Stomach (tissue), 9 donors: ENCODE measurements around the gene KRT6B. TPM values are rescaled to one million over a fixed set of nuclear protein-coding genes. Genes with fewer than 3 reads are reported as not detected.
A peak's percentile ranks its signal among the peaks of the same experiment; 100 is the strongest.

Experiments used
- DNase-seq, 2 donors: peaks; one replicate each; pipeline versions ENCODE4 v3.0.0 to v3.0.0-alpha.2; 2013 to 2019
- H3K27ac ChIP-seq, 5 donors: fragments of 200-600 bp in 4 of 5; sonication (generic) in 4 of 5; one replicate each; pipeline ENCODE4 v1.5.1; 2013 to 2019; ENCODE audit warnings: mild to moderate bottlenecking in 1 of 5, moderate library complexity in 1 of 5
- H3K27me3 ChIP-seq, 3 donors: fragments of 200-600 bp; sonication (generic); one replicate each; pipeline ENCODE4 v1.5.1; 2017 to 2019; ENCODE audit warnings: mixed run types in 1 of 3
- H3K36me3 ChIP-seq, 4 donors: fragments of 200-600 bp; sonication (generic); 1 replicate in 3 of 4; 2 replicates in 1 of 4; pipeline ENCODE4 v1.5.1; 2016 to 2019
- H3K4me1 ChIP-seq, 4 donors: fragments of 200-600 bp; sonication (generic); one replicate each; pipeline ENCODE4 v1.5.1; 2016 to 2019
- H3K4me3 ChIP-seq, 4 donors: fragments of 200-600 bp; sonication (generic) in 3 of 4; one replicate each; pipeline ENCODE4 v1.5.1; 2016 to 2019; ENCODE audit warnings: mild to moderate bottlenecking in 1 of 4
- H3K9me3 ChIP-seq, 4 donors: fragments of 200-600 bp; sonication (generic); one replicate each; pipeline ENCODE4 v1.5.1; 2016 to 2019
- CTCF ChIP-seq, 7 experiments: fragments of 450-650 bp in 4 of 7; fragments of 200-600 bp in 3 of 7; sonication (generic) in 3 of 7; IDR thresholded peaks; one replicate each; pipeline ENCODE4 v1.5.1; 2016 to 2019; ENCODE audit warnings: antibody characterized with exemption in 7 of 7, control low read depth in 2 of 7, mild to moderate bottlenecking in 1 of 7
- EP300 ChIP-seq: sonication (generic); formaldehyde crosslinking; IDR thresholded peaks from one replicate; pipeline ENCODE4 v1.6.1; 2017; ENCODE audit warnings: antibody characterized with exemption
- POLR2A ChIP-seq, 4 donors: fragments of 450-650 bp; IDR thresholded peaks; one replicate each; pipeline ENCODE4 v1.6.1; 2016; ENCODE audit warnings: antibody characterized with exemption in 4 of 4, control low read depth in 2 of 4, mild to moderate bottlenecking in 1 of 4, moderate library complexity in 1 of 4
- POLR2AphosphoS5 ChIP-seq, 3 donors: sonication (generic); formaldehyde crosslinking; IDR thresholded peaks; one replicate each; pipeline ENCODE4 v1.6.1; 2016; ENCODE audit warnings: antibody characterized with exemption in 3 of 3
- WGBS, 5 donors: extraction: QIAGEN DNeasy Blood & Tissue Kit in 3 of 5; methylation state at CpG; one replicate each; pipeline versions ENCODE4 v1.1.5 to v1.1.7; 2013 to 2018; 5-methylcytosine and 5-hydroxymethylcytosine counted together
- intact Hi-C: fragments of 100-400 bp; cut with DNase I; formaldehyde crosslinking; loops from one replicate; pipeline ENCODE4 v1.15.1; 2023; ENCODE audit warnings: low total_unique reads
- polyA plus RNA-seq, 3 donors: library from polyadenylated mRNA; stranded (reverse); fragments of 200-250 nt; gene quantifications; one replicate each; pipeline ENCODE4 v1.2.3, GENCODE V29; 2013
- total RNA-seq, 5 donors: library from RNA; depleted of rRNA; stranded (reverse); fragments of >200 nt; gene quantifications; one replicate each; pipeline versions ENCODE4 v1.1.0 to v1.2.3, GENCODE V29; 2014 to 2016
- donor health status: healthy with polysubstance abuse.
- donor health status: Bipolar disorder and iron deficiency.
- donor health status: healthy.

Gene KRT6B
- total and polyA plus RNA-seq, 8 donors: 0.46 to 9.2 (median 0.55) TPM; not detected in 5

GRCh38 chr12:52442600-52443061, 9.3 kb downstream of the KRT6B start:
- WGBS, 5 donors: 38 to 46% (median 40%) methylated on average over 6 of the region's 6 CpGs
- TF ChIP-seq POLR2AphosphoS5 (IDR thresholded peaks at IDR 0.05) (no peak), CTCF (IDR thresholded peaks at IDR 0.05) (no peak)
- H3K27ac ChIP-seq: no peak overlapping the region

GRCh38 chr12:52441320-52441911, 10.5 kb downstream of the KRT6B start:
- Histone ChIP-seq H3K27me3 (peaks cover 0 to 36% (median 0%) of the 10 kb centered on the region in 3 donors), H3K4me3 (no peak overlapping the region), H3K27ac (no peak overlapping the region), H3K9me3 (no peaks in the 10 kb centered on the region), H3K36me3 (no peaks in the 10 kb centered on the region), H3K4me1 (peaks cover 0 to 10% (median 5%) of the 10 kb centered on the region in 4 donors)
- intact Hi-C loops: no loop called here
- TF ChIP-seq POLR2AphosphoS5 (IDR thresholded peaks at IDR 0.05): no peak
- no peak for TF ChIP-seq CTCF (IDR thresholded peaks at IDR 0.05)
- 60 to 78% (median 65%) methylated on average over 9 of the region's 9 CpGs for WGBS, 5 donors
- DNase-seq: no peak

More at GRCh38 chr12:52442600-52443061, 9.3 kb downstream of the KRT6B start:
- Histone ChIP-seq H3K36me3 (no peaks in the 10 kb centered on the region), H3K4me1 (peaks cover 0 to 10% (median 5%) of the 10 kb centered on the region in 4 donors), H3K9me3 (no peaks in the 10 kb centered on the region), H3K27me3 (peaks cover 0 to 36% (median 0%) of the 10 kb centered on the region in 3 donors), H3K4me3 (no peak overlapping the region)
- intact Hi-C loops: no loop called here
- DNase-seq: peak in 1 of 2 donors; percentile 34

- no peak for DNase-seq
- no peaks in the 10 kb centered on the region for H3K36me3 ChIP-seq
- no peak overlapping the region for H3K27ac ChIP-seq
- 89 to 95% (median 90%) methylated on average over 5 of the region's 5 CpGs for WGBS, 5 donors
- no peak overlapping the region for H3K4me3 ChIP-seq
- TF ChIP-seq POLR2AphosphoS5 (IDR thresholded peaks at IDR 0.05) (no peak), POLR2A (IDR thresholded peaks at IDR 0.05) (no peak), EP300 (no peak)
- intact Hi-C loops: no loop called here
- no peaks in the 10 kb centered on the region for H3K9me3 ChIP-seq
- peaks cover 0 to 10% (median 5%) of the 10 kb centered on the region in 4 donors for H3K4me1 ChIP-seq
- H3K27me3 ChIP-seq: peaks cover 0 to 36% (median 0%) of the 10 kb centered on the region in 3 donors
Observed at GRCh38 chr12:52440821-52441319, 11.1 kb downstream of the KRT6B start.

GRCh38 chr12:52439845-52440244, 12.1 kb downstream of the KRT6B start:
- Histone ChIP-seq H3K4me1 (peaks cover 0 to 8% (median 5%) of the 10 kb centered on the region in 4 donors), H3K4me3 (no peak overlapping the region), H3K9me3 (no peaks in the 10 kb centered on the region), H3K36me3 (no peaks in the 10 kb centered on the region), H3K27me3 (peaks cover 0 to 36% (median 0%) of the 10 kb centered on the region in 3 donors), H3K27ac (no peak overlapping the region)
- TF ChIP-seq EP300 (no peak), POLR2A (IDR thresholded peaks at IDR 0.05) (no peak), CTCF (IDR thresholded peaks at IDR 0.05) (no peak), POLR2AphosphoS5 (IDR thresholded peaks at IDR 0.05) (no peak)
- intact Hi-C loops: no loop called here
- no peak for DNase-seq
- WGBS, 5 donors: 64 to 90% (median 68%) methylated on average over 2 of the region's 2 CpGs

GRCh38 chr12:52439420-52439819, 12.5 kb downstream of the KRT6B start:
- no peak for DNase-seq
- TF ChIP-seq POLR2A (IDR thresholded peaks at IDR 0.05) (no peak), CTCF (IDR thresholded peaks at IDR 0.05) (no peak), EP300 (no peak), POLR2AphosphoS5 (IDR thresholded peaks at IDR 0.05) (no peak)
- intact Hi-C loops: no loop called here
- no peak overlapping the region for H3K27ac ChIP-seq
- no peak overlapping the region for H3K4me3 ChIP-seq
- peaks cover 0 to 5% (median 3%) of the 10 kb centered on the region in 4 donors for H3K4me1 ChIP-seq
- WGBS, 5 donors: 71 to 82% (median 79%) methylated on average over 8 of the region's 8 CpGs
- H3K36me3 ChIP-seq: no peaks in the 10 kb centered on the region
- peaks cover 0 to 35% (median 0%) of the 10 kb centered on the region in 3 donors for H3K27me3 ChIP-seq
- H3K9me3 ChIP-seq: no peaks in the 10 kb centered on the region
